Neural cell (in vitro differentiated cells): Measurements from ENCODE around the gene GFPT1. TPM values are rescaled to one million over a fixed set of nuclear protein-coding genes. Genes with fewer than 3 reads are reported as not detected.

ENCODE experiments used
- H2AFZ ChIP-seq: fragments of 200-600, 300-800 bp; sonication (generic), shearing (Covaris generic); 2 replicates; pipeline ENCODE4 v1.6.0; 2014; ENCODE audit warnings: low read depth, mild to moderate bottlenecking, antibody characterized with exemption, low read length, moderate library complexity
- H3F3A ChIP-seq: fragments of 200-600 bp; shearing (Covaris generic); 2 replicates; pipeline ENCODE4 v1.6.1; 2016; ENCODE audit warnings: mild to moderate bottlenecking, moderate library complexity, mixed read lengths, antibody characterized with exemption, low read length; ENCODE audit not compliant: insufficient read depth, poor library complexity, severe bottlenecking
- H3K27ac ChIP-seq: fragments of 200-600, 300-800 bp; sonication (generic), shearing (Covaris generic); 2 replicates; pipeline ENCODE4 v1.5.1; 2014; ENCODE audit warnings: mild to moderate bottlenecking, low read length, moderate library complexity
- H3K27me3 ChIP-seq: fragments of 300-800, 200-600 bp; sonication (generic), shearing (Covaris generic); 2 replicates; pipeline ENCODE4 v1.6.0; 2014; ENCODE audit warnings: mild to moderate bottlenecking, low read depth, low read length, moderate library complexity; ENCODE audit not compliant: insufficient read depth
- H3K36me3 ChIP-seq: fragments of 300-800, 200-600 bp; sonication (generic), shearing (Covaris generic); 2 replicates; pipeline ENCODE4 v1.5.1; 2014; ENCODE audit warnings: mild to moderate bottlenecking, antibody characterized with exemption, low read length, moderate library complexity; ENCODE audit not compliant: insufficient read depth
- H3K4me2 ChIP-seq: fragments of 300-800, 200-600 bp; sonication (generic), shearing (Covaris generic); 2 replicates; pipeline ENCODE4 v1.6.0; 2014; ENCODE audit warnings: mild to moderate bottlenecking, low read length
- H3K4me3 ChIP-seq: fragments of 300-800, 200-600 bp; sonication (generic), shearing (Covaris generic); 2 replicates; pipeline ENCODE4 v1.5.1; 2014; ENCODE audit warnings: mild to moderate bottlenecking, low read length, moderate library complexity
- H3K79me2 ChIP-seq: fragments of 200-600 bp; shearing (Covaris generic); replicated peaks from 2 replicates; pipeline ENCODE4 v1.6.0; 2014; ENCODE audit warnings: mild to moderate bottlenecking, low read length, moderate library complexity; ENCODE audit not compliant: insufficient read depth
- H3K9ac ChIP-seq: fragments of 300-800, 200-600 bp; sonication (generic), shearing (Covaris generic); 2 replicates; pipeline ENCODE4 v1.6.1; 2016; ENCODE audit warnings: mild to moderate bottlenecking, low read length, mixed read lengths
- H3K9me2 ChIP-seq: fragments of 200-600 bp; shearing (Covaris generic); 2 replicates; pipeline ENCODE4 v1.6.1; 2016; ENCODE audit warnings: mild to moderate bottlenecking, low read length, mixed read lengths; ENCODE audit not compliant: insufficient read depth
- H3K9me3 ChIP-seq: fragments of 200-600, 300-800 bp; sonication (generic), shearing (Covaris generic); 2 replicates; pipeline ENCODE4 v1.6.1; 2016; ENCODE audit warnings: mild to moderate bottlenecking, mixed run types, low read length, moderate library complexity, mixed read lengths
- H4K20me1 ChIP-seq: fragments of 200-600 bp; shearing (Covaris generic); 2 replicates; pipeline ENCODE4 v1.6.1; 2016; ENCODE audit warnings: mild to moderate bottlenecking, mixed run types; ENCODE audit not compliant: insufficient read depth
- EP300 ChIP-seq: fragments of 450-650 bp; conservative IDR thresholded peaks from 2 replicates; pipeline ENCODE4 v1.6.1; 2014; ENCODE audit warnings: antibody characterized with exemption, mild to moderate bottlenecking, moderate library complexity; ENCODE audit not compliant: poor library complexity, severe bottlenecking
- EZH2 ChIP-seq: fragments of 200-600, 300-800 bp; shearing (Covaris generic), sonication (generic); IDR thresholded peaks from 2 replicates; pipeline ENCODE4 v1.6.1; 2014; ENCODE audit warnings: antibody characterized with exemption, low read length, borderline replicate concordance, mild to moderate bottlenecking; ENCODE audit not compliant: insufficient read depth, poor library complexity, severe bottlenecking
- MXI1 ChIP-seq: fragments of 450-650 bp; conservative IDR thresholded peaks from 2 replicates; pipeline ENCODE4 v1.6.1; 2014; ENCODE audit warnings: antibody characterized with exemption, mild to moderate bottlenecking; ENCODE audit not compliant: poor library complexity, severe bottlenecking
- POLR2AphosphoS5 ChIP-seq: IDR thresholded peaks from 2 replicates; pipeline ENCODE4 v1.6.1; 2012
- RAD21 ChIP-seq: fragments of 450-650 bp; conservative IDR thresholded peaks from 2 replicates; pipeline ENCODE4 v1.6.1; 2014; ENCODE audit warnings: antibody characterized with exemption, mild to moderate bottlenecking, moderate library complexity
- SMC3 ChIP-seq: fragments of 450-650 bp; conservative IDR thresholded peaks from 2 replicates; pipeline ENCODE4 v1.6.1; 2014; ENCODE audit warnings: antibody characterized with exemption, mild to moderate bottlenecking, moderate library complexity; ENCODE audit not compliant: poor library complexity
- TAF1 ChIP-seq: IDR thresholded peaks from 2 replicates; pipeline ENCODE4 v1.6.1; 2012; ENCODE audit warnings: low read depth
- polyA plus RNA-seq: library from polyadenylated mRNA; depleted of rRNA; stranded (reverse); fragments of >200 nt; gene quantifications from 2 replicates; pipeline ENCODE4 v1.2.3, GENCODE V29; 2014
- TF ChIP-seq, protein P1 (sequence below): IDR thresholded peaks from 2 replicates; pipeline ENCODE4 v1.6.1; 2012; ENCODE audit warnings: borderline replicate concordance
- TF ChIP-seq, protein P2 (sequence below): fragments of 450-650 bp; IDR thresholded peaks from 2 replicates; pipeline ENCODE4 v1.5.1; 2014; ENCODE audit warnings: antibody characterized with exemption, mild to moderate bottlenecking, moderate library complexity; ENCODE audit not compliant: poor library complexity, severe bottlenecking

GFPT1 gene
- polyA plus RNA-seq, 1 donor from 2014 or later = 39.4 TPM

DNA sequence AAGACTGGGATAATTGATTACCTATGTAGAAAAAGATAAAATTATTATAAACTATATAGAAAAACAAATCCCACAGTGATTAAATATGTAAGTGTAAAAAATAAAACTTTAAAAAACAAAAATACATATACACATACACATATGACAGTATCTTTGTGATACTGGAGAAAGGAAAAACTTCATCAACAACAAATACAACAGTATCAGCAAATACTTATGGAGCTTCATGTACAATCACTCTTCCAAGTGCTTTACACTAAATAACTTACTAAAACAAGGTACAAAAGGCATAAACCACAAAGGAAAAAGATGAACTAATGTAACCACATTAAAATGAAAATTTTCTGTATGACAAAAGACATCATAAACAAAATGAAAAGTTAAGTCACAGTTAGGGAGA lies 24.1 kb upstream of the GFPT1 start:
- H3K27ac ChIP-seq = no peak overlapping the region
- no peaks in the 10 kb centered on the region for H3K36me3 ChIP-seq
- H3K9me3 ChIP-seq = no peaks in the 10 kb centered on the region
- H3K9me2 ChIP-seq = no peaks in the 10 kb centered on the region
- H3K27me3 ChIP-seq = no peaks in the 10 kb centered on the region
- H3K4me2 ChIP-seq = no peak overlapping the region
- H4K20me1 ChIP-seq = no peaks in the 10 kb centered on the region
- no peak overlapping the region for H3K9ac ChIP-seq
- H3F3A ChIP-seq = no peaks in the 10 kb centered on the region
- no peak overlapping the region for H3K4me3 ChIP-seq
- TF ChIP-seq RAD21 = no peak
- no peak for TF ChIP-seq EZH2
- no peak for TF ChIP-seq TAF1
- TF ChIP-seq, protein P1, sequence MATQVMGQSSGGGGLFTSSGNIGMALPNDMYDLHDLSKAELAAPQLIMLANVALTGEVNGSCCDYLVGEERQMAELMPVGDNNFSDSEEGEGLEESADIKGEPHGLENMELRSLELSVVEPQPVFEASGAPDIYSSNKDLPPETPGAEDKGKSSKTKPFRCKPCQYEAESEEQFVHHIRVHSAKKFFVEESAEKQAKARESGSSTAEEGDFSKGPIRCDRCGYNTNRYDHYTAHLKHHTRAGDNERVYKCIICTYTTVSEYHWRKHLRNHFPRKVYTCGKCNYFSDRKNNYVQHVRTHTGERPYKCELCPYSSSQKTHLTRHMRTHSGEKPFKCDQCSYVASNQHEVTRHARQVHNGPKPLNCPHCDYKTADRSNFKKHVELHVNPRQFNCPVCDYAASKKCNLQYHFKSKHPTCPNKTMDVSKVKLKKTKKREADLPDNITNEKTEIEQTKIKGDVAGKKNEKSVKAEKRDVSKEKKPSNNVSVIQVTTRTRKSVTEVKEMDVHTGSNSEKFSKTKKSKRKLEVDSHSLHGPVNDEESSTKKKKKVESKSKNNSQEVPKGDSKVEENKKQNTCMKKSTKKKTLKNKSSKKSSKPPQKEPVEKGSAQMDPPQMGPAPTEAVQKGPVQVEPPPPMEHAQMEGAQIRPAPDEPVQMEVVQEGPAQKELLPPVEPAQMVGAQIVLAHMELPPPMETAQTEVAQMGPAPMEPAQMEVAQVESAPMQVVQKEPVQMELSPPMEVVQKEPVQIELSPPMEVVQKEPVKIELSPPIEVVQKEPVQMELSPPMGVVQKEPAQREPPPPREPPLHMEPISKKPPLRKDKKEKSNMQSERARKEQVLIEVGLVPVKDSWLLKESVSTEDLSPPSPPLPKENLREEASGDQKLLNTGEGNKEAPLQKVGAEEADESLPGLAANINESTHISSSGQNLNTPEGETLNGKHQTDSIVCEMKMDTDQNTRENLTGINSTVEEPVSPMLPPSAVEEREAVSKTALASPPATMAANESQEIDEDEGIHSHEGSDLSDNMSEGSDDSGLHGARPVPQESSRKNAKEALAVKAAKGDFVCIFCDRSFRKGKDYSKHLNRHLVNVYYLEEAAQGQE = no peak
- TF ChIP-seq, protein P2, sequence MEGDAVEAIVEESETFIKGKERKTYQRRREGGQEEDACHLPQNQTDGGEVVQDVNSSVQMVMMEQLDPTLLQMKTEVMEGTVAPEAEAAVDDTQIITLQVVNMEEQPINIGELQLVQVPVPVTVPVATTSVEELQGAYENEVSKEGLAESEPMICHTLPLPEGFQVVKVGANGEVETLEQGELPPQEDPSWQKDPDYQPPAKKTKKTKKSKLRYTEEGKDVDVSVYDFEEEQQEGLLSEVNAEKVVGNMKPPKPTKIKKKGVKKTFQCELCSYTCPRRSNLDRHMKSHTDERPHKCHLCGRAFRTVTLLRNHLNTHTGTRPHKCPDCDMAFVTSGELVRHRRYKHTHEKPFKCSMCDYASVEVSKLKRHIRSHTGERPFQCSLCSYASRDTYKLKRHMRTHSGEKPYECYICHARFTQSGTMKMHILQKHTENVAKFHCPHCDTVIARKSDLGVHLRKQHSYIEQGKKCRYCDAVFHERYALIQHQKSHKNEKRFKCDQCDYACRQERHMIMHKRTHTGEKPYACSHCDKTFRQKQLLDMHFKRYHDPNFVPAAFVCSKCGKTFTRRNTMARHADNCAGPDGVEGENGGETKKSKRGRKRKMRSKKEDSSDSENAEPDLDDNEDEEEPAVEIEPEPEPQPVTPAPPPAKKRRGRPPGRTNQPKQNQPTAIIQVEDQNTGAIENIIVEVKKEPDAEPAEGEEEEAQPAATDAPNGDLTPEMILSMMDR = no peak
- TF ChIP-seq EP300 = no peak
- no peak for TF ChIP-seq SMC3
- TF ChIP-seq POLR2AphosphoS5 = no peak
- TF ChIP-seq MXI1 = no peak
- no peaks in the 10 kb centered on the region for H3K79me2 ChIP-seq
- H2AFZ ChIP-seq = no peak overlapping the region

DNA sequence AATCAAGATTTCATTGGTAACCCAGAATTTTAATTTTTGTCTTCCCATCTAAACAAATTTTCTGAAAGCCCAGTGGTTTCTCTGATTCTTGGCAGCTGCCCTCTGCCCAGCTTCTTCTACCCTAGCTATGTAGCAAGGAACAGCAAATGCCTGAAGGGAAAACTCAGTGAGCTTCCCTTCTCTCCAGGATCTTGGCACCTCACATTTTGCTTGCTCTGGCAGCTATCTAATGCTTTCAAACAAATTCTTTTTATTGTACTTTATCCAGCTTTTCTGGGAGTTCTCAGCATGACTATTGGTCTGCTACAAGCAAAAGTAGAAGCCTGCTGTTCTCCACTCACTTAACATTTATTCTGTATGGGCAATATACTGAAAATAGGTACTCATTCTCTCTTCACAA lies 18.3 kb upstream of the GFPT1 start:
- no peaks in the 10 kb centered on the region for H3K79me2 ChIP-seq
- H3K9ac ChIP-seq = no peak overlapping the region
- no peak overlapping the region for H3K4me3 ChIP-seq
- peaks cover 5% of the 10 kb centered on the region for H3K36me3 ChIP-seq
- TF ChIP-seq MXI1 = no peak
- no peak for TF ChIP-seq POLR2AphosphoS5
- TF ChIP-seq RAD21 = no peak
- TF ChIP-seq TAF1 = no peak
- TF ChIP-seq EP300 = no peak
- no peak for TF ChIP-seq EZH2
- TF ChIP-seq, protein P1 = no peak
- no peak for TF ChIP-seq SMC3
- TF ChIP-seq, protein P2 = no peak
- no peaks in the 10 kb centered on the region for H3K9me3 ChIP-seq
- no peak overlapping the region for H2AFZ ChIP-seq
- H4K20me1 ChIP-seq = no peaks in the 10 kb centered on the region
- H3F3A ChIP-seq = no peaks in the 10 kb centered on the region
- H3K27ac ChIP-seq = no peak overlapping the region
- H3K27me3 ChIP-seq = no peaks in the 10 kb centered on the region
- H3K9me2 ChIP-seq = no peaks in the 10 kb centered on the region
- no peak overlapping the region for H3K4me2 ChIP-seq
